HUES64 (cell line): ENCODE data around the gene CLEC4E. TPM values are rescaled to one million over a fixed set of nuclear protein-coding genes. Genes with fewer than 3 reads are reported as not detected.
A peak's percentile ranks its signal among the peaks of the same experiment; 100 is the strongest.
"Not testable (repeated sequence)": the region's sequence is repeated elsewhere in the genome, so short reads cannot be mapped to it uniquely, and the experiment has no call there.

Experiments
- H3K27ac ChIP-seq: 2 replicates; pipeline ENCODE4 v1.7.0; 2013; ENCODE audit warnings: low read depth, low read length, inconsistent platforms
- H3K27me3 ChIP-seq: 2 replicates; pipeline ENCODE4 v1.6.1; 2013; ENCODE audit warnings: mild to moderate bottlenecking, low read length; ENCODE audit not compliant: insufficient read depth
- H3K36me3 ChIP-seq: 2 replicates; pipeline ENCODE4 v1.6.1; 2013; ENCODE audit warnings: mild to moderate bottlenecking, low read length; ENCODE audit not compliant: insufficient read depth
- H3K4me1 ChIP-seq: 2 replicates; pipeline ENCODE4 v1.6.1; 2013; ENCODE audit warnings: mild to moderate bottlenecking, low read length, moderate library complexity; ENCODE audit not compliant: insufficient read depth
- H3K4me3 ChIP-seq: 2 replicates; pipeline ENCODE4 v1.5.1; 2013; ENCODE audit warnings: mild to moderate bottlenecking, low read length, moderate library complexity
- H3K9ac ChIP-seq: 2 replicates; pipeline ENCODE4 v1.6.1; 2013; ENCODE audit warnings: mild to moderate bottlenecking, low read depth, low read length
- H3K9me3 ChIP-seq: 2 replicates; pipeline ENCODE4 v1.6.1; 2013; ENCODE audit warnings: low read depth, low read length; ENCODE audit not compliant: insufficient read depth
- WGBS: fragments of 150-250, 120-280 bp; methylation state at CpG from one replicate; pipeline ENCODE4 v1.1.7; 2013; ENCODE audit warnings: missing lambda C conversion rate; 5-methylcytosine and 5-hydroxymethylcytosine counted together
- polyA plus RNA-seq, 2 experiments: library from polyadenylated mRNA; stranded (reverse); fragments of 50-300 nt; gene quantifications; one replicate each; pipeline ENCODE4 v1.2.3, GENCODE V29; 2013

Gene CLEC4E, protein sequence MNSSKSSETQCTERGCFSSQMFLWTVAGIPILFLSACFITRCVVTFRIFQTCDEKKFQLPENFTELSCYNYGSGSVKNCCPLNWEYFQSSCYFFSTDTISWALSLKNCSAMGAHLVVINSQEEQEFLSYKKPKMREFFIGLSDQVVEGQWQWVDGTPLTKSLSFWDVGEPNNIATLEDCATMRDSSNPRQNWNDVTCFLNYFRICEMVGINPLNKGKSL
- polyA plus RNA-seq (2013, experiment 1 of 2) = not detected
- polyA plus RNA-seq (2013, experiment 2 of 2) = not detected

GRCh38 chr12:8540831-8541230 is at the start of gene CLEC4E:
Gene CLEC4E, minus strand, starts transcription at chr12:8540905. Its CDS starts 108 bp downstream, at chr12:8540797.
- H3K27ac ChIP-seq, H3K36me3 ChIP-seq, H3K9ac ChIP-seq, H3K9me3 ChIP-seq, H3K27me3 ChIP-seq, H3K4me3 ChIP-seq, H3K4me1 ChIP-seq: not testable (repeated sequence)
- WGBS = 99% methylated on average over 4 of the region's 4 CpGs

GRCh38 chr12:8589679-8590078 is 49.0 kb upstream of the CLEC4E start:
- H3K4me3 ChIP-seq = no peak overlapping the region
- H3K9ac ChIP-seq = no peak overlapping the region
- WGBS = 89% methylated on average over 7 of the region's 7 CpGs
- H3K27me3 ChIP-seq = no peaks in the 10 kb centered on the region
- H3K9me3 ChIP-seq = no peaks in the 10 kb centered on the region
- no peak overlapping the region for H3K27ac ChIP-seq
- no peaks in the 10 kb centered on the region for H3K36me3 ChIP-seq
- 0 out of 2 replicates have a peak, but pooled peaks cover 3% of the 10 kb centered on the region for H3K4me1 ChIP-seq

- not testable (repeated sequence) for H3K27me3 ChIP-seq, H3K9ac ChIP-seq, H3K27ac ChIP-seq, H3K9me3 ChIP-seq, H3K36me3 ChIP-seq, H3K4me3 ChIP-seq, H3K4me1 ChIP-seq
- 93% methylated on average over 13 of the region's 13 CpGs for WGBS
Measured at GRCh38 chr12:8584478-8584877, 43.8 kb upstream of the CLEC4E start.

DNA sequence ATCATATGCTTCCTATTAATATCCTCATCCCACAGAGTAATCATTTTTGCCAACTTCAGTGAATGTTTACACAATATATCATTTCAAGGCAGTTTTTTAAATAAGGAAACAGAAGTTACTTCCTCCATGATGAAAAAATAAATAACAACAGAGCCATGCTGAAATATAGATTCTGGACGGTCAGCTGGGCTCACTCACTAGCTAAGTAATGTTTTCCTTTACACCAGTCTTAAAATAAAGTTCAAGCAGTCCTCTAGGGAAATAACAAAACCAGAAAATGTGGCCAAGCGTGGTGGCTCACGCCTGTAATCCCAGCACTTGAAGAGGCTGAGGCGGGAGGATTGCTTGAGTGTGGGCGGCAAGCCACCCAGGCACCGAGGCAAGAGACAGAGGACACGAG is 43.3 kb upstream of the CLEC4E start:
- H3K36me3 ChIP-seq = no peaks in the 10 kb centered on the region
- H3K27me3 ChIP-seq = no peaks in the 10 kb centered on the region
- H3K9me3 ChIP-seq = no peaks in the 10 kb centered on the region
- H3K4me1 ChIP-seq = no peaks in the 10 kb centered on the region
- no peak overlapping the region for H3K27ac ChIP-seq
- no peak overlapping the region for H3K4me3 ChIP-seq
- 94% methylated on average over 5 of the region's 7 CpGs for WGBS
- H3K9ac ChIP-seq = no peak overlapping the region

DNA sequence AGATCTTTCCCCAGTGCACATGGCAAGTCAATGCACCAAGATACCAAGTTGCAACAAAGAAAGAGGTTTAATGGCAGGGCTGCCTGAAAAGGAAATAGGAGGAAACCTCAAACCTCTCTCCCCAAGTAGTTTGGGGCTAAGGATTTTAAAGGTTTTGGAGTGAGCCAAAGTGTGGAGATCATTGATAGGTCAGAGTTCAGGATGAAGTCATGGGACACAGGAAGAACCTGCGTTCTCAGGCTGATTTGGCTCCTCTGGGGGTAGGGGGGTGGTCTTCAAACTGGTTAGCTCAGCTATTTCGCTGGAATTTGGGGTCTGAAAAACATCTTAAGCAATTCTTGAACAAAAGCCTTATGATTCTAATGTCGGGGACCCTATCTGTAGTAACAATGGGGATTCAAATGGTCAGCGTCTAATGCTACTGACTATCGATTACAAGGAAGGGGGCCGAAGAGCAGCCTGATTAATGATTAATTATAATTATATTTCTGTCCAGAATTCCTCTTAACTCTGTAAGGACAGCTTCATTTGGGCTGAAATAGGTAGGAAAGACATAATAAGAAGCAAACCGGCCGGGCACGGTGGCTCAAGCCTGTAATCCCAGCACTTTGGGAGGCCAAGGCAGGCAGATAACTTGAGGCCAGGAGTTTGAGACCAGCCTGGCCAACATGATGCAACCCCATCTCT is 40.5 kb upstream of the CLEC4E start:
- Histone ChIP-seq H3K27me3 (no peaks in the 10 kb centered on the region), H3K4me1 (no peaks in the 10 kb centered on the region)

GRCh38 chr12:8577879-8578278 is 37.2 kb upstream of the CLEC4E start:
- no peaks in the 10 kb centered on the region for H3K36me3 ChIP-seq
- H3K27ac ChIP-seq = no peak overlapping the region
- 95% methylated on average over 3 of the region's 3 CpGs for WGBS
- no peaks in the 10 kb centered on the region for H3K9me3 ChIP-seq
- H3K4me3 ChIP-seq = no peak overlapping the region
- H3K4me1 ChIP-seq = no peaks in the 10 kb centered on the region
- H3K27me3 ChIP-seq = no peaks in the 10 kb centered on the region
- H3K9ac ChIP-seq = no peak overlapping the region

More for the DNA sequence above, 40.5 kb upstream of the CLEC4E start:
- H3K36me3 ChIP-seq = no peaks in the 10 kb centered on the region
- H3K27ac ChIP-seq = no peak overlapping the region
- 81% methylated on average over 8 of the region's 9 CpGs for WGBS
- H3K9me3 ChIP-seq = no peaks in the 10 kb centered on the region
- no peak overlapping the region for H3K9ac ChIP-seq
- no peak overlapping the region for H3K4me3 ChIP-seq

GRCh38 chr12:8572507-8572906 is 31.8 kb upstream of the CLEC4E start:
- Histone ChIP-seq H3K4me3 (no peak overlapping the region), H3K4me1 (no peaks in the 10 kb centered on the region), H3K27me3 (no peaks in the 10 kb centered on the region), H3K9me3 (peaks cover 3% of the 10 kb centered on the region; the same call in 1 of the 2 replicates), H3K27ac (no peak overlapping the region), H3K9ac (no peak overlapping the region), H3K36me3 (no peaks in the 10 kb centered on the region)
- 84% methylated on average over 2 of the region's 2 CpGs for WGBS

- Histone ChIP-seq H3K4me3 (no peak overlapping the region), H3K9me3 (peaks cover 16% of the 10 kb centered on the region), H3K27me3 (no peaks in the 10 kb centered on the region), H3K4me1 (peaks cover 17% of the 10 kb centered on the region), H3K36me3 (no peaks in the 10 kb centered on the region), H3K27ac (no peak overlapping the region), H3K9ac (no peak overlapping the region)
Measured at GRCh38 chr12:8566525-8566924, 25.8 kb upstream of the CLEC4E start.

- H3K4me3 ChIP-seq, H3K27me3 ChIP-seq, H3K27ac ChIP-seq, H3K9ac ChIP-seq, H3K36me3 ChIP-seq: not testable (repeated sequence)
- Histone ChIP-seq H3K4me1 (peaks cover 17% of the 10 kb centered on the region), H3K9me3 (peaks cover 20% of the 10 kb centered on the region)
- WGBS = 91% methylated on average over 1 of the region's 2 CpGs
Measured at GRCh38 chr12:8566052-8566451, 25.3 kb upstream of the CLEC4E start.

GRCh38 chr12:8564656-8565055 is 24.0 kb upstream of the CLEC4E start:
- H3K27ac ChIP-seq = no peak overlapping the region
- peaks cover 17% of the 10 kb centered on the region for H3K4me1 ChIP-seq
- H3K9me3 ChIP-seq = peaks cover 20% of the 10 kb centered on the region
- H3K36me3 ChIP-seq = no peaks in the 10 kb centered on the region
- WGBS = 88% methylated on average over 22 of the region's 22 CpGs
- H3K27me3 ChIP-seq = no peaks in the 10 kb centered on the region
- no peak overlapping the region for H3K4me3 ChIP-seq
- H3K9ac ChIP-seq = no peak overlapping the region

GRCh38 chr12:8563356-8563755 is 22.7 kb upstream of the CLEC4E start:
- H3K36me3 ChIP-seq = no peaks in the 10 kb centered on the region
- peak overlapping the region; percentile 74; the same call in 1 of the 2 replicates for H3K27ac ChIP-seq
- H3K4me1 ChIP-seq = peaks cover 17% of the 10 kb centered on the region
- H3K4me3 ChIP-seq = no peak overlapping the region
- H3K27me3 ChIP-seq = no peaks in the 10 kb centered on the region
- no peak overlapping the region for H3K9ac ChIP-seq
- H3K9me3 ChIP-seq = peaks cover 20% of the 10 kb centered on the region
- 34% methylated on average over 3 of the region's 3 CpGs for WGBS
